ENCODE data around the gene CDH11. TPM values are rescaled to one million over a fixed set of nuclear protein-coding genes. Genes with fewer than 3 reads are reported as not detected.

The CDH11 gene
- total RNA-seq, 2 experiments from 2014 or later = not detected

GRCh38 chr16:64983231-64983630, 138.6 kb downstream of the CDH11 start:
- Histone ChIP-seq H3K9me3 (ENCODE audit: control insufficient read depth in 1 of 2, insufficient read depth in 1 of 2, low read length in 2 of 2) (peaks cover 3 to 9% of the 10 kb centered on the region in 2 experiments), H3K36me3 (ENCODE audit: insufficient read depth, low read length) (no peaks in the 10 kb centered on the region), H3K27me3 (ENCODE audit: control insufficient read depth in 1 of 2, insufficient read depth in 2 of 2, low read length in 2 of 2) (no peaks in the 10 kb centered on the region), H3K4me3 (ENCODE audit: low read length) (no peak overlapping the region), H3K4me1 (ENCODE audit: insufficient read depth, low read length) (no peaks in the 10 kb centered on the region), H3K27ac (ENCODE audit: low read depth in 1 of 2, low read length in 2 of 2) (no peak overlapping the region)
- ATAC-seq (ENCODE audit: poor library complexity) (no peak), DNase-seq (no peak)
- Mint-ChIP-seq H3K4me3 (no peak overlapping the region), H3K9me3 (peaks cover 2% of the 10 kb centered on the region), H3K27me3 (no peaks in the 10 kb centered on the region), H3K36me3 (ENCODE audit: low read depth) (no peaks in the 10 kb centered on the region), H3K27ac (no peak overlapping the region), H3K4me1 (ENCODE audit: low read depth) (no peaks in the 10 kb centered on the region)
- ChIA-PET POLR2A (no interaction called here), CTCF (no interaction called here)
- TF ChIP-seq CTCF (IDR thresholded peaks at IDR 0.05) = no peak
- intact Hi-C loops (cut with DNase I, micrococcal nuclease) = no loop called here

GRCh38 chr16:64982581-64982980, 139.3 kb downstream of the CDH11 start:
- Mint-ChIP-seq H3K27me3 (no peaks in the 10 kb centered on the region), H3K9me3 (peaks cover 2% of the 10 kb centered on the region), H3K36me3 (ENCODE audit: low read depth) (no peaks in the 10 kb centered on the region), H3K4me3 (no peak overlapping the region), H3K27ac (no peak overlapping the region), H3K4me1 (ENCODE audit: low read depth) (no peaks in the 10 kb centered on the region)
- TF ChIP-seq CTCF (IDR thresholded peaks at IDR 0.05) = no peak
- Histone ChIP-seq H3K4me1 (ENCODE audit: insufficient read depth, low read length) (no peaks in the 10 kb centered on the region), H3K9me3 (ENCODE audit: control insufficient read depth in 1 of 2, insufficient read depth in 1 of 2, low read length in 2 of 2) (peaks cover 3 to 9% of the 10 kb centered on the region in 2 experiments), H3K36me3 (ENCODE audit: insufficient read depth, low read length) (no peaks in the 10 kb centered on the region), H3K27ac (ENCODE audit: low read depth in 1 of 2, low read length in 2 of 2) (no peak overlapping the region), H3K27me3 (ENCODE audit: control insufficient read depth in 1 of 2, insufficient read depth in 2 of 2, low read length in 2 of 2) (no peaks in the 10 kb centered on the region), H3K4me3 (ENCODE audit: low read length) (no peak overlapping the region)
- POLR2A ChIA-PET = no interaction called here
- CTCF ChIA-PET = no interaction called here
- intact Hi-C loops (cut with DNase I, micrococcal nuclease) = no loop called here
- ATAC-seq (ENCODE audit: poor library complexity) (no peak), DNase-seq (no peak)

GRCh38 chr16:64981568-64982281, 140.1 kb downstream of the CDH11 start:
- no peaks in the 10 kb centered on the region for H3K36me3 ChIP-seq (ENCODE audit: insufficient read depth, low read length)
- ChIA-PET POLR2A (no interaction called here), CTCF (no interaction called here)
- H3K4me3 ChIP-seq (ENCODE audit: low read length) = no peak overlapping the region
- no peak for TF ChIP-seq CTCF (IDR thresholded peaks at IDR 0.05)
- no peaks in the 10 kb centered on the region for H3K4me1 ChIP-seq (ENCODE audit: insufficient read depth, low read length)
- peaks cover 2% of the 10 kb centered on the region for H3K9me3 Mint-ChIP-seq
- intact Hi-C loops (cut with DNase I, micrococcal nuclease) = no loop called here
- ATAC-seq (ENCODE audit: poor library complexity) = no peak
- H3K27me3 ChIP-seq (ENCODE audit: control insufficient read depth in 1 of 2, insufficient read depth in 2 of 2, low read length in 2 of 2) = no peaks in the 10 kb centered on the region
- H3K27ac ChIP-seq (ENCODE audit: low read depth in 1 of 2, low read length in 2 of 2) = no peak overlapping the region
- no peaks in the 10 kb centered on the region for H3K27me3 Mint-ChIP-seq
- no peaks in the 10 kb centered on the region for H3K36me3 Mint-ChIP-seq (ENCODE audit: low read depth)
- no peaks in the 10 kb centered on the region for H3K4me1 Mint-ChIP-seq (ENCODE audit: low read depth)
- peaks cover 5 to 9% of the 10 kb centered on the region in 2 experiments for H3K9me3 ChIP-seq (ENCODE audit: control insufficient read depth in 1 of 2, insufficient read depth in 1 of 2, low read length in 2 of 2)
- no peak for DNase-seq
- H3K27ac Mint-ChIP-seq = no peak overlapping the region
- no peak overlapping the region for H3K4me3 Mint-ChIP-seq

Data from CD4-positive, alpha-beta T cell (primary cell).